ENCODE results near the gene BCAS1. TPM values are rescaled to one million over a fixed set of nuclear protein-coding genes. Genes with fewer than 3 reads are reported as not detected.

BCAS1 gene
- total RNA-seq, 4 donors from 2014 or later = 0.97 to 9.3 (median 4.4) TPM

GRCh38 chr20:53918949-53919361 is 151.4 kb downstream of the BCAS1 start:
- intact Hi-C loops (cut with DNase I) = loop anchor here (5.0 kb wide), 1 partner anchor 342 kb away; no protein-coding TSS in a partner anchor
- TF ChIP-seq CTCF (IDR thresholded peaks at IDR 0.05) = no peak
- no peak for TF ChIP-seq POLR2A (IDR thresholded peaks at IDR 0.05)
- Histone ChIP-seq H3K9me3 (no peaks in the 10 kb centered on the region), H3K4me1 (peaks cover 24 to 70% (median 28%) of the 10 kb centered on the region in 3 donors), H3K4me3 (no peak overlapping the region), H3K36me3 (no peaks in the 10 kb centered on the region), H3K27ac (no peak overlapping the region), H3K27me3 (no peaks in the 10 kb centered on the region)
- WGBS, 2 donors = 83 to 85% methylated on average over 8 to 11 of the region's 11 CpGs
- no peak for DNase-seq

- no peaks in the 10 kb centered on the region for H3K36me3 ChIP-seq
- TF ChIP-seq POLR2A (IDR thresholded peaks at IDR 0.05) (no peak), CTCF (IDR thresholded peaks at IDR 0.05) (no peak)
- intact Hi-C loops (cut with DNase I) = loop anchor here (5.0 kb wide), 1 partner anchor 341 kb away; no protein-coding TSS in a partner anchor
- H3K4me3 ChIP-seq = no peak overlapping the region
- H3K9me3 ChIP-seq = no peaks in the 10 kb centered on the region
- no peaks in the 10 kb centered on the region for H3K27me3 ChIP-seq
- peaks cover 20 to 60% (median 28%) of the 10 kb centered on the region in 3 donors for H3K4me1 ChIP-seq
- peak overlapping the region; percentile 86 to 95 (median 90) for H3K27ac ChIP-seq
- DNase-seq = no peak
These were observed 152.4 kb downstream of the BCAS1 start for GRCh38 chr20:53918020-53918311.

DNA sequence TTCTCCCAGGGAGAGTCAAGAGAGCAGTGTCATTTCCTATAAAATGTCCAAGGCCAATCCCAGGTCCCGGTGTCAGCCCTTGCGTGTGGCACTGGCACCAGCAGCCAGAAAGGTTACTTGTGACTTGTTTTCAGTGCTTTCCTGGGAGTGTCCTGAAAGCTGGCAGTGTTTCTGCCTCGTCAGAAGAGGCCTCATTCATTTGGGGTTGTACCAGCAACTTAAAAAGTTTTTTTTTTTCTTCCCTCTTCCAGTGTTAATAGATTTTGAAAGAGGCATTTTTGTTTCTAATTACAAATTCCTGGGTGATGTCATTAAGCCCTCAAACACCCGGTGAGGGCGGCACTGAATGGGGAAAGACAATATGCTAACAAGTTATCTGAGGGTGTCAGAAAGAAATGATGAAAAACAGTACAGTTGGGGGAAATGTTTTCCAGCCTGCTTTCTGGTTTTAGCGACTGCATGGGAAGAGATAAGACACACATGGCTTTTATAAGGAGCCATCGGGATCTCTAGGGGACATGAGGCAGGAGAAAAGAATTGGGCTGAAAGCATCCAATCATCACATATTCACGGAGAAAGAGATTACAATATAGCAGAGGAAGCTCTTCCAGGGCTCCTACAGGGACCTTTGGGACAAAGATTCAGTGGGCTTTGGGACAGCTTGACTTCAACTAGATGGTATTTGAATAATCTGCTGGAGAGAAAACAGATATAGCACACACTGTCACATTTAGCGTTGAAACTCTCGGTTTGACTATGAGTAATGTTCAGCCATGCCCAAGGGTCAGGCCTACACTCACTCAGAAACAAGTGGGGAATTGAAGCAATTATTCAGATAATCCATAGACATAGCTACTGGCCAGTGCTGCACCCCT is 153.0 kb downstream of the BCAS1 start:
- H3K4me1 ChIP-seq = peaks cover 18 to 54% (median 28%) of the 10 kb centered on the region in 3 donors
- TF ChIP-seq POLR2A (IDR thresholded peaks at IDR 0.05) (peak in 1 of 4 donors; percentile 29), CTCF (IDR thresholded peaks at IDR 0.05) (no peak)
- WGBS, 2 donors = 11 to 25% methylated on average over 10 of the region's 10 CpGs
- DNase-seq = no peak
- H3K27ac ChIP-seq = peak overlapping the region; percentile 86 to 95 (median 90)
- H3K9me3 ChIP-seq = no peaks in the 10 kb centered on the region
- H3K36me3 ChIP-seq = no peaks in the 10 kb centered on the region
- no peaks in the 10 kb centered on the region for H3K27me3 ChIP-seq
- intact Hi-C loops (cut with DNase I) = loop anchor here (5.0 kb wide), 1 partner anchor 340 kb away; no protein-coding TSS in a partner anchor
- H3K4me3 ChIP-seq = no peak overlapping the region

DNA sequence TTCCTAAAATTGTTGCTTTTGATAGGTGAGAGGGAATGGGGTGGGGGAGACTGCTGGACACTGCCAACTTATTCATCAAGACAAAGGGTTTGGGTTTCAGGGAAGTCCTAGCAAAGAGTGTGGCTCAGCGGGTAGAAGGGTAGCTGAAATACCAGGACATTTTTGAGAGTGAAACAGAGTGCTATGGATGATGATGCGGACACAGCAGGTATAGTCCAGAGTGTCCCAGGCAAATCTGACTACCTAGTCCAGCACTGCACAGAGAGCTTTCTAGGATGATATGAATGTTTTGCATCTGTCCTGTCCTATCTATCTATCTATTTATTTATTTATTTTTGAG is 154.3 kb downstream of the BCAS1 start:
- H3K27me3 ChIP-seq = no peaks in the 10 kb centered on the region
- no peak for DNase-seq
- 43 to 60% methylated on average over 2 of the region's 2 CpGs for WGBS, 2 donors
- no peaks in the 10 kb centered on the region for H3K9me3 ChIP-seq
- intact Hi-C loops (cut with DNase I) = loop anchor here (5.0 kb wide), 1 partner anchor 339 kb away; no protein-coding TSS in a partner anchor
- peak in 1 of 4 donors; percentile 10 for TF ChIP-seq POLR2A (IDR thresholded peaks at IDR 0.05)
- TF ChIP-seq CTCF (IDR thresholded peaks at IDR 0.05) = no peak
- peak overlapping the region; percentile 86 to 95 (median 90) for H3K27ac ChIP-seq
- peak overlapping the region in 3 of 4 donors; percentile 57 to 73 (median 72) for H3K4me3 ChIP-seq
- no peaks in the 10 kb centered on the region for H3K36me3 ChIP-seq
- H3K4me1 ChIP-seq = peaks cover 18 to 42% (median 28%) of the 10 kb centered on the region in 3 donors

DNA sequence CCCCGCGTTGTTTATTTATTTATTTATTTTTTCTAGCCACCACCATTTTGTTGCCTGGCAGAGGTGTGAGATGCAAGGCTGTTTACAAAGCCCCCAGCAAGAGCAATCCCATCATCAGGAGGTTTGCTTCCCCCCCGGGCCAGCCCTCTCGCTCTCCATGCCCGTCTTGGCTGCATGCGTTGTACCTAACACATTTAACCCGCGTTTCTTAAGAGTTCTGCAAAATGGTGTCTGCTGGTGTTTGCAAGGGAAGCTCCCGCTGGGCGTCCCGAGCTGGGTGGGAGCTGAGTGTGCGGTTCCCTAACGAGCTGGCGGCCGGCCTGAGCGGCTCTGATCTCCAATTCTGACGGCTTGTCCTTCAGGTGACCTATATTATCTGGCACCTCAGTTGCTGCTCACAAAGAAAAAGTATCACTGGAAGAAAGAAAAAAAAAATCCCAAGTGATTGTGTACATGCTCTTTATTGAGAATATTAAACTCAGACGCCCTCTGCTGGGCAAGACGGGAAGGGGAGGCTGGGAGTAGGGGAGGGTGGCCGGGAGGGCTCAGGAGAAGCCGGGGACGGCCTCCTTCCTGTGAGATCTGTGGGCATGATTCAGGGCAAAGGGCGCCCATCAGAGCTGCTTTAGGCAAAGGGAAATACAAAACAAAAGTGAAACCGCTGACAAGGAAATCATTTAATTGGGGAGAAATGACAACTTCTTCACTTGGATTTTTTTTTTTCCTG is 154.8 kb downstream of the BCAS1 start:
- intact Hi-C loops (cut with DNase I) = loop anchor here (5.0 kb wide), 1 partner anchor 338 kb away; no protein-coding TSS in a partner anchor

More for the DNA sequence above, 154.8 kb downstream of the BCAS1 start:
- H3K4me3 ChIP-seq = peak overlapping the region; percentile 50 to 73 (median 64)
- TF ChIP-seq CTCF (IDR thresholded peaks at IDR 0.05) = peak; percentile 92 to 96 (median 94)
- TF ChIP-seq POLR2A (IDR thresholded peaks at IDR 0.05) = no peak
- H3K9me3 ChIP-seq = no peaks in the 10 kb centered on the region
- H3K4me1 ChIP-seq = peaks cover 18 to 42% (median 28%) of the 10 kb centered on the region in 3 donors
- peak; percentile 72 for DNase-seq
- no peaks in the 10 kb centered on the region for H3K27me3 ChIP-seq
- 0 to 1% methylated on average over 20 to 24 of the region's 24 CpGs for WGBS, 2 donors
- no peaks in the 10 kb centered on the region for H3K36me3 ChIP-seq
- peak overlapping the region; percentile 86 to 95 (median 90) for H3K27ac ChIP-seq
